BE2C (cell line): ENCODE results near the gene MADD.

ENCODE experiments used
- DNase-seq: peaks from one replicate; pipeline ENCODE4 v3.0.0-alpha.2; 2020
- H3K27me3 ChIP-seq: fragments of 250-450 bp; sonication (Bioruptor Pico); 2 replicates; pipeline ENCODE4 v1.5.1; 2020; ENCODE audit warnings: mild to moderate bottlenecking
- H3K36me3 ChIP-seq: fragments of 250-450 bp; sonication (Bioruptor Pico); 2 replicates; pipeline ENCODE4 v1.5.1; 2020; ENCODE audit warnings: mild to moderate bottlenecking
- H3K4me1 ChIP-seq: fragments of 250-450 bp; sonication (Bioruptor Pico); 2 replicates; pipeline ENCODE4 v1.5.1; 2020
- H3K4me3 ChIP-seq: 2 replicates; pipeline ENCODE4 v1.5.1; 2011; ENCODE audit warnings: low read depth, low read length
- H3K9me3 ChIP-seq: fragments of 250-450 bp; sonication (Bioruptor Pico); 2 replicates; pipeline ENCODE4 v1.5.1; 2020
- TF ChIP-seq, protein P1 (sequence below): IDR thresholded peaks from 2 replicates; pipeline ENCODE4 v1.5.1; 2012; ENCODE audit warnings: mild to moderate bottlenecking, low read depth, low read length

Gene MADD

DNA sequence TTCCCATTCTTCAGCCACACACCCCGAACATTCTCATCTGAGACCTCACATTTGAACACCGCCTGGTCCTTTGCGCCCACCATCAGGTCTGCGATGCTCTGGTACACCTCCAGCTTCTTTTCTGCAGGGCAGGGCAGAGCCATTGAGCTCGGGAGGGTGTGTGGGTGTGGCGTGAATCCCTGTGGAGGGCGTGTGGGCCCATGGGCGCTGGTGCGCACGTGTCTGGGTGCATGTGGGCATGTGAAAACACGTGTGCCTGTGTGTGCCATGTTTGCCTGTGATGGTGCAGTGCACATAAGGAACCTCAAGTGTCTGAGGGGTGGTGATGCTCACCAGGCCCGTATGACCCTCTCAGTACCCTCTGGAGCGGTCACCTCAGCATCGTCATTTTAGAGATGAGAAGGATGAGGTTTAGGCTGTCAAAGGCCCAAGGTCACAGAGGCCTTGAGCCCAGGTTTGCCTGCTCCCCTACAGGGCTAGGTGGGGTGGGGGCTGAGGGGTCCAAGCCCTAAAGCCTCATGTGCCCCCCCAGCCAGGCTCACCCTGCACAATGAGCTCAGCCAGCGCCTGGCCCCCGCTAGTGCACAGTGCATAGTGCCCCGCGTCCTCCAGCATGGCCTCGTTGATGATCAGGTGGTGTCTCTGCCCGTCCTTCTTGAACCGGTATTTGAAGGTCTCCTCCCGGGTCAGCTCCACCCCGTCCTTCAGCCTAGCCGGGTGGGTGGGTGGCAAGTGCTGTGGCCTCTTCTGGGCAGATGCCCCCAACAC lies 72.3 kb downstream of the MADD start:
- Histone ChIP-seq H3K27me3 (no peaks in the 10 kb centered on the region), H3K36me3 (no peaks in the 10 kb centered on the region), H3K4me1 (no peaks in the 10 kb centered on the region), H3K9me3 (no peaks in the 10 kb centered on the region), H3K4me3 (no peak overlapping the region)
- TF ChIP-seq, protein P1, sequence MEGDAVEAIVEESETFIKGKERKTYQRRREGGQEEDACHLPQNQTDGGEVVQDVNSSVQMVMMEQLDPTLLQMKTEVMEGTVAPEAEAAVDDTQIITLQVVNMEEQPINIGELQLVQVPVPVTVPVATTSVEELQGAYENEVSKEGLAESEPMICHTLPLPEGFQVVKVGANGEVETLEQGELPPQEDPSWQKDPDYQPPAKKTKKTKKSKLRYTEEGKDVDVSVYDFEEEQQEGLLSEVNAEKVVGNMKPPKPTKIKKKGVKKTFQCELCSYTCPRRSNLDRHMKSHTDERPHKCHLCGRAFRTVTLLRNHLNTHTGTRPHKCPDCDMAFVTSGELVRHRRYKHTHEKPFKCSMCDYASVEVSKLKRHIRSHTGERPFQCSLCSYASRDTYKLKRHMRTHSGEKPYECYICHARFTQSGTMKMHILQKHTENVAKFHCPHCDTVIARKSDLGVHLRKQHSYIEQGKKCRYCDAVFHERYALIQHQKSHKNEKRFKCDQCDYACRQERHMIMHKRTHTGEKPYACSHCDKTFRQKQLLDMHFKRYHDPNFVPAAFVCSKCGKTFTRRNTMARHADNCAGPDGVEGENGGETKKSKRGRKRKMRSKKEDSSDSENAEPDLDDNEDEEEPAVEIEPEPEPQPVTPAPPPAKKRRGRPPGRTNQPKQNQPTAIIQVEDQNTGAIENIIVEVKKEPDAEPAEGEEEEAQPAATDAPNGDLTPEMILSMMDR = no peak
- DNase-seq = no peak

DNA sequence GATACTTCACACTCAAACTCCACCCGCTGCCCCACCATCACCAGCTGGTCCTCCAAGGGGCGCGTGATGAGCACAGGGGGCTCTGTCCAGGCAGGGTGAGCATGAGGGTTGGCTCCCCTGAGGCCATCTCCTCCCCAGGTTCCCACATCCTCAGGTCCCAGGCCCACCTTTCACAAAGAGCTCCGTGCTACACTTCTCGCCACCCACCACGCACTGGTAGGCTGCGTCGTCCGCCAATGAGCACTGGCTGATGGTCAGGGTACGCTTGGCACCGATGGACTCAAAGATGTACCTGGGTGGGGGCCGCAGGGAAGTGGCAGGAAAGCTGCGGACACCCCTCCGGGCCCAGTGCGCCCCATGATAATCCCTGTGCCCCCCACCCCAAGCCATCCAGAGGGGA lies 72.9 kb downstream of the MADD start:
- Histone ChIP-seq H3K27me3 (no peaks in the 10 kb centered on the region), H3K36me3 (no peaks in the 10 kb centered on the region), H3K9me3 (no peaks in the 10 kb centered on the region), H3K4me3 (no peak overlapping the region), H3K4me1 (no peaks in the 10 kb centered on the region)
- TF ChIP-seq, protein P1 = no peak
- DNase-seq = no peak

DNA sequence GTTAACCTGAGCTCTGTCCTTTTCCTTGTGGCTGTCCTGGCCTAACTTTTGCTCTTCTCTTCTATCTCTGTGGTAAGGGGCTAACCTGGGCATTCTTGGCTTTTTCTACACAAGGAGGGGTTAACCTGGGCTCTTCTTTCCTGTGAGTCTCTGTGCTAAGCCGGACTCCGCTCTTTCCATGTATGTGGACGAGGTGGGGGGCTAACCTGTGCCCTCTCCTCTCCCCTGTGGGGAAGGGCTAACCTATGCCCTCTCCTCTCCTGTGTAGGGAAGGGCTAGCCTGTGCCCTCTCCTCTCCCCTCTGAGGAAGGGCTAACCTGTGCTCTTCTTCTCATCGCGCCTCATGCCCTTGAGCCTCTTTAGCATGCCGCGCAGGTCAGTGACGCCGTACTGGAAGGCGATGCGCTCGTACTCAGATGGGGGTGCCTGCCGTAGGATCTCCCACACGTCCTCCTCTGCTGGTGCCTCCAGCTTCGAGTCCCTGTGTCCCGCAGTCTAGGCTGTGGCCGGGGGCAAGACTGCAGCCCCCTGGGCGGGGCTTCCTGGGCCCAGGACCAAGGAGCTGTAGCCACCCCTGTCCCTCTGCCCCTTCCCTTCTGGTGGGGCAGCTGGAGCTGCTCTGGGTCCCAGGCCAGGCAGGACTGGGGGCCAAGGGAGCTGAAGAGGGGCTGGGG lies 76.1 kb downstream of the MADD start:
- TF ChIP-seq, protein P1 = no peak
- no peaks in the 10 kb centered on the region for H3K36me3 ChIP-seq
- H3K27me3 ChIP-seq = no peaks in the 10 kb centered on the region
- H3K9me3 ChIP-seq = no peaks in the 10 kb centered on the region
- H3K4me3 ChIP-seq = no peak overlapping the region
- DNase-seq = no peak
- H3K4me1 ChIP-seq = no peaks in the 10 kb centered on the region

DNA sequence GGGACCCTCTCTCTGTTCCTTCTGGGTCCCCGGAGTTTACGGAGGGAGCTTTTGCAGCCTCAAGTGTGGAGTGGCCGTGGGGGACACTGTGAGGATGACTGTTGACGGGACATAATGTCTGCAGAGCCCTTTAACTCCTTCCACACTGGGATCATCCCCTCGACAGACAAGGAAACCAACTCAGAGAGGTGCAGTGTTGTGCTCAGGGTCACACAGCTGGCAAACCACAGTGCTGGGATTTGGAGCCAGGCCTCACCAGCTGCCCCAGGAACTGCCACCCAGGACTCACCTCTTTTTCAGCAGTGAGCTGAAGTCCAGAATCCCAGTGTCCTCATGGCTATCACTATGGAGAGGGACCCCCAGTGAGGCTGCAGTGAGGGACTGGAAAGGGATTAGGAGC lies 77.2 kb downstream of the MADD start:
- DNase-seq = no peak
- H3K27me3 ChIP-seq = no peaks in the 10 kb centered on the region
- TF ChIP-seq, protein P1 = no peak
- no peaks in the 10 kb centered on the region for H3K36me3 ChIP-seq
- H3K4me3 ChIP-seq = no peak overlapping the region
- no peaks in the 10 kb centered on the region for H3K9me3 ChIP-seq
- H3K4me1 ChIP-seq = peaks cover 10% of the 10 kb centered on the region

DNA sequence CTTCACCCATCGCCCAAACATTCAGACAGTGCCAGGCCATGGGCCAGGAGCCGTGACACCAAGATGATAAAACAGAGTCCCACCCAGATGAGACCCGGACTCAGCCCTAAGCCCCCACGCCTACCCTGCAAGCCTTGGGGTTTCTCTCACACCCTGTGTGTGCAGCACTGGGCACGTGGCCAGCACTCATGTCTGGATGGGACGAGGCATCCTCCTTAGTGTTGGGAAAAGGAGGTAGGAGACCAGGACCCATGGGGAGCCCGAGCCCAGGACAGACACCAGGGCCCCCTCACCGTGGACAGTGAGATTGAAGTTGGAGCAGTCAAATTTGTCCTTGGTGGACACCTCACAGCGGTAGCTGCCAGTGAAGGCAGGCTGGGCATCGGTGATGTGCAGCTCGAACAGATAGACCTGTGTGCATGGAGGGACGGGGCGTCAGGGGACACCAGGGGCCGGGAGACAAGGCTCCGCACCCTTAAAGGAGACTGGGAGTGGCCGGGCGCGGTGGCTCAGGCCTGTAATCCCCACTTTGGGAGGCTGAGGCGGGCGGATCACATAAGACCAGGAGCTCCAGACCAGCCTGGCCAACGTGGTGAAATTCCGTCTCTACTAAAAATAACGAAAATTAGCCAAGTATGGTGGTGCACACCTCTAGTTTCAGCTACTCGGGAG lies 78.3 kb downstream of the MADD start:
- Histone ChIP-seq H3K27me3 (no peaks in the 10 kb centered on the region), H3K4me3 (no peak overlapping the region), H3K9me3 (no peaks in the 10 kb centered on the region), H3K4me1 (peaks cover 11% of the 10 kb centered on the region), H3K36me3 (no peaks in the 10 kb centered on the region)
- TF ChIP-seq, protein P1 = no peak
- DNase-seq = no peak
